Ammon's horn (tissue), 1 donor: ENCODE results near the gene KCNE1.
A peak's percentile ranks its signal among the peaks of the same experiment; 100 is the strongest.
"Not testable (repeated sequence)": the region's sequence is repeated elsewhere in the genome, so short reads cannot be mapped to it uniquely, and the experiment has no call there.

ENCODE experiments used
- DNase-seq: peaks from one replicate; pipeline ENCODE4 v3.0.0-alpha.2; 2016; ENCODE audit warnings: low spot score

The KCNE1 gene

DNA sequence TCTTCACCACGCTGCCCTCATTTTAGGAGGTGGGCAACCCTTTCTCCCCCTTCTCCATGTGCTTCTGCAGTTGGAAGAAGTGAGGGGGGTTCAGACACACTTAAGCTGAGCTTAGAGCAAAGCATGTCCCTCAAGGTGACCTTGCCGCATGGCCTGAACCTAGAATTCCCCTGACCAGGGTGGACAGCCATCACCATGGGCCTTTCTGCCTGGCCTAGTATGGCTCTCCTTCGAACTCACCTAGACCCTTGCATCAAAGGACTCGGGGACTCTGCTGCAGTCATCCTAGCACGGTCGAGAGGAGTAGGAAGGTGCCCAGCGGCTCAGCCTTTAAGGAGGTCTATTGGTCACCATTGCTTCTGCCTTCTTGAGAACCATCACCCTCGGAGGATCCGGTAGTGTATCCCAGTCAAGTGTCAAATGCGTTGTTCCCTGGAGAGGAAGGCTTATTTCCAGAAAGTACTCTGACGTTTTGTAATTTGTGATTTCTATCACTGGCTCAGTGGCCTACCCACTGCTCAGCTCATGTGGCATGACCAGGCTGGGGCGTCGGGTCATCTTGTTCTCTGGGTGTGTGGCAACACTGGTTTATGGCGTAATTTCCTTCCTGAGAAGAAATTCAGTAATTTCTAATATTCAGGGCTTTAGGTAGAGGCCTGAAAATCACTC lies at the start of gene KCNE1:
TSS of gene KCNE1 (minus strand) at position 424 of the 669 bp plus-strand sequence. CDS start 62,576 bp downstream, outside the sequence.
- no peak for DNase-seq

DNA sequence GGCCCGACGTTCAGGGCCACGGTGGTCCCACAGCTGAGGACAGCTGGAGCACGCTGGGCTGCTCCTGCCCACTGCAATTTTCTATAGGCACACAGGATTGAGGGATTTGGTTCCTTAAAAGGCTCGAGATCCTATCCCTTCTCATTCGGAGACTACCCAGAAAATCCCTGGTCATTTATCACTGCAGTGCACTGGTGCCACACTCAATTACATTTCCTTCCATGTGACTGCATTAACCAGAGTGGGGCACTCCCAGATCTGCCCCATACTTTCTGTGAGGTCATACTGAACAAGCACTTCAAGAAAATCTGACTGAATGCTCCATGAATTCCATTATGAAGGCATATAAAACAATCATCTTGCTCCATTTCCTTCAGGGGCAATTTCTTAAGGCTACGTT lies 49.8 kb upstream of the KCNE1 start:
- no peak for DNase-seq

DNA sequence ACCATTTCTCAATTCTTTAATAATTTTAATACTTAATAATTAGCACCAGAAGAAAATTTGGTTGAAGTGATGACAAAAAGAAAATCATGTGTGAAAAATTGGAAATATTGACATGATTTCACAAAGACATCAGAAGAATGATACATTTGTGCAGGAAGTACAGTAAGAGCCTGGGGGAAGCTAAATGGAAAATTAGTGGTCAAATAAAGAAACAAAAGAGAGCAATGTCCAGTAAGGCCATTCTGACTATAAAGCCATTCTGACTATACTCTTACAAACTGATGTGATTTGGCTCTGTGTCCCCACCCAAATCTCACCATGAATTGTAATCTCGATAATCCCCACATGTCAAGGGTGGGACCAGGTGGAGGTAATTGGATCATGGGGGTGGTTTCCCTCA lies 48.6 kb upstream of the KCNE1 start:
- no peak for DNase-seq

DNA sequence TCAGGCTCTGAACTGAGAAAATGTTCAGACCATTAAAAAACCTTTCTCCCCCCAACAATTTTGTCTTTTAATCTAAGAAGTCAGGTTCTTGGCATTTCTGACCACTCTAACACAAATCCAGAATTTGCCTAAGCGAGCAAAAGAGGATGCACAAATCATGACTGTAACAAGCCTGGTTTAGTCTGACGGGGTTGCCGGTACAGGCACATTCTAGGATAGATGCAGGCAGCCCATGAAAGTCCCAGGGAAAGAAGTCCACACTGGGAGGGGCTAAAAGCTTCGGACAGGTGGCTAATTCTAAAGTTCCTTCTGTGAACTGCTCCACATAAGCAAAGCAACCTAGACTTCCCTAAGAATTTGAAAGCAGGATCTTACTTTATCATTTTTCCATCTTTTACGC lies 48.0 kb upstream of the KCNE1 start:
- DNase-seq = no peak

DNA sequence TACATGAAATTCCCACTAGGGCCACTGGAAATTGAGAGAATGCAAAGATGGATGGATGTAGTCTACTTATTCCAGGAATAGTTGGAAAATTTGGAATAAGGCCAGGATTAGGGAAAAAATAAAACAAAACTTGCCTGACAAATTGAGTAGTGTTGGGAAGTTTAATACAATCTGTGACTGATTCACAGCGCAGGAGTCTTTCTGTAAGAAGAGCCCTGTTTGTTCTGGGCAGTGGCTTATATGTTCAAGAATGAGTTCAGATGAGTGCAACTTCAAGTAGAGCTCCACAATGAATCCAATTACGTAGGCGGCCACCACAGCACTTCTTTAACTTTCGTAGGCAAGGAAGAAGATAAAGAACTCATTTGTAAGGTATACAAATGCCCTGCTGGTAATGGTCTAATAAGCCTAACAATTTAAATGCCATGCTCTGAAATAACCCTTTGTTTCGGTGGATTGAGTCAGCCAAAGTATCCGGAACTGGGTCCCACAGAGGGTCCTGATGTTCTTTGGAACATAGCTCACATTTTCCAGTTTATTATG lies 47.1 kb upstream of the KCNE1 start:
- DNase-seq = no peak

DNA sequence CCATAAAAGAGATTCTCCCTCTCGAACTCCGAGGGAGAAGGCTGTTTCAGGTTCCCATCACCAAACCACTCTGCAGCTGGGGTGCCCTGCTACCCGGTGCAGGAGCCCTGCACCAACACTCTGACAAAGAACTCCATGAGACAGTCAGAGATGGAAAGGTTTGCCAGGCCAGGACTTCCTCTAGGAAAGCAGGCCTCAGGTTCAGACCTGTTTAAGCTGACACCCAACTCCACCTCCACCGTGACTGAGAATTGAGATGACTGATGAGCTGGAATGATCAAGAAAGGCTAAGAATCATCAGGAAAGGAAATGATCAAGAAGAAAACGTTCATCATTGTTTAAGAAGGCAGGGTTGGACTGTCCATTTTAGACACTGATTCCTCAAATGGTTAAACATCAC lies 46.2 kb upstream of the KCNE1 start:
- DNase-seq = no peak

DNA sequence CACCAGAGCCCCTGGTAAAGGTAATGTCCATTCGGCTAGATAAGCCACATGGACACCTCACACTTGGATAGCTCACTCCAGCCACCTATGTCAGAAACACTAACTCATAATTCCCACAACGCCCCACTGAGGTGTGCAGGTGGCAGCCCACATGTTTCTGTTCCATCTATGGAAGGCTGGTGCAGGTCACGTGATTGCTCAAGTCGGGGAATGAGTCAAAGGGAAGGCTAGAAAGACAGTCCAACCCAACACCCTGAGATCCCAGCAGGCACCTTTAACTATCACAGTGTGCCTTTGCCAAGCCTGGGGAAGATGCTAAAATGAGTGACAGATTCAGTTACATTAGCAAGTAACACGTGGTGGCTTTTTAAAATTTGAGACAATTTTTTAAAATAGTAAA lies 45.3 kb upstream of the KCNE1 start:
- no peak for DNase-seq

DNA sequence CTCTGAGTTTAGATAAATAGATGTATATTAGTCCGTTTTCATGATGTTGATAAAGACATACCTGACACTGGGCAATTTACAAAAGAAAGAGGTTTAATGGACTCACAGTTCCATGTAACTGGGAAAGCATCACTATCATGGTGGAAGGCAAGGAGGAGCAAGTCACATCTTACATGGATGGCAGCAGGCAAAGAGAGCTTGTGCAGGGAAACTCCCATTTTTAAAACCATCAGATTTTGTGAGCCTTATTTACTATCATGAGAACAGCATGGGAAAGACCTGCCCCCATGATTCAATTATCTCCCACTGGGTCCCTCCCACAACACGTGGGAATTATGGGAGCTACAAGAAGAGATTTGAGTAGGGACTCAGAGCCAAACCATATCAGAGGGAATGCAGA lies 42.7 kb upstream of the KCNE1 start:
- DNase-seq = not testable (repeated sequence)

DNA sequence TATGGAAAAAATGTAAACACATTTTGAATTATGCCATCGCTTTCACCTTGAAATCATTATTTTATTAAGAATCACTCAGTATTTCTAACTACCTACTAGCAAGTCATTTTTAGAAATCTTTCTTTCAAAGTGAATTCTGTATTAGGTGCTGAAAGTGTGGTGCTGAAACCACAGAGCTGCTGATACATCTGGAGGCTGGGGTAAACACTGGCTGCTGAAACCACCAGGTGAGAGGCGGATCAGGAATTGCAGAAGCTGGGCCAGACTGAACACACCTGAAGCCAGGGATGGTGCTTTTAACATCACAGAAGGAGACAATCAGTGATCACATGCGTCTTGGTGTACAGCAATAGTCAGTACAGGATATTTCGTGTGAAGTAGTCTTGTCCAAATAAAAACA lies 42.2 kb upstream of the KCNE1 start:
- DNase-seq = no peak

DNA sequence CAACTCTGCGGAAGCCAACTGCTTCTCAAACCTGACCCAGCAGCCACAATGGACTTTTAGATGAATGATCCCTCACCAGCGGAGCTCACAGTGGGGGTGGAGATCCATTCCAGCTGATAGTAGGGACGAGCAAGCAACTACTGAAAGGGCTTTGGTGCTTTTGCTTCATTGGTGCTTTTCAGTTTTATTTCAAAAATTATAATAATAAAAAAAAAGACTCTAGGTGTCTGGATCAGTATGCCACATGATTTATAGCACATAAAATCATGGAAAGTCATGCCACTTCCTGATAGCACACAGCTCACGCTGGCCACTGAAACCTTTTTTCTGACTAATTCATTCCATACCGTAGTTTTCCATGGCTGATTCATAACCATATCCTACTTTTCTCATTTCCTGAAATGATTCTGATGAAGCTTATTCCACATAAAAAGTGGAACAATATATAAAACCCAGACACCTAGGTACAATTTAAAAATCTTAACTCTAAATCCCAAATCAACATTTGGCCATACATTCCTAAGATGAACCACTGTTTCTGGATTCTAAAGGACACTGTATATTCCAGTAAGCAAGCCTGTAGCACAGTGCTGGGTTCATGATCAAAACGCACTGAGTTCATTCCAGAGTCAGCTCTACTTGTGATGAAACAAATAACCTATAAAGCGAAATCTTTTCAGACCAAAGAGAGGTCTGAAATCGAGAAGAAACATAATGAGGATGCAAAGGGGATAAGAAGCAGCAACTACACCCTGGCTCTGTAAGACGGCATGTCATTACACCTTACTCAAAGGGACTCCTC lies 41.3 kb upstream of the KCNE1 start:
- no peak for DNase-seq

DNA sequence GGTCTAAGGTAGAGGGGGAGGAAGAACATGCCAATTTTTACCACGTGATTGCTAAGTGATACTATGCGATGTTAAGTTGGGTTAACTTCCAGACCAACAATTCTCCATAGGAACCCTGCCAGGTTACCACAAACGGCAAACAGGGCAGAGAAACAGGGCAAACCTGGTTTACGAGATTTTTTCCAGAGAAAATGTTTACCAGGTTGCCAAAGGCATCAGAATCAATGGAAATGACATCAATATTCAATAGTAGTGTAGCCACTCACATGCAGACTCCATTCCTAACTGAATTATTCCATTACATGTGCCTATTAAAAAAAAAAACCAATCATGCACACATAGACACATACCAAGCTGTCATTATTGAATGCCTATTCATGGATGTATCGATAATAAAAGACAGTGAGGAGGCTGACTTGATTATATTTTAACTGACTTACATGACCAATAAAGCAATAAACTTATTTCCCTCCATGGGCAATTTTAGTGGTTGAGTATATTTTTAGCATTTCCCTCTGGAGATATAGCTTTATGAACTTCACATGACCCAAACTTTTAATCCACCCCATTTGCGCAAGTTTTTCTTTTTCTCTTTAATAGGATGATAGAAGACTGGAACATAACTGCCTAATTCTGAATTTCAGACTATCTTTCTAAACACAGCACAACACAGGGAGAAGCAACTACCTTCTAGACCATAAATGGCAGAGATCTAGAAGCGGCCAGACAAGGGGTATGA lies 40.5 kb upstream of the KCNE1 start:
- no peak for DNase-seq

DNA sequence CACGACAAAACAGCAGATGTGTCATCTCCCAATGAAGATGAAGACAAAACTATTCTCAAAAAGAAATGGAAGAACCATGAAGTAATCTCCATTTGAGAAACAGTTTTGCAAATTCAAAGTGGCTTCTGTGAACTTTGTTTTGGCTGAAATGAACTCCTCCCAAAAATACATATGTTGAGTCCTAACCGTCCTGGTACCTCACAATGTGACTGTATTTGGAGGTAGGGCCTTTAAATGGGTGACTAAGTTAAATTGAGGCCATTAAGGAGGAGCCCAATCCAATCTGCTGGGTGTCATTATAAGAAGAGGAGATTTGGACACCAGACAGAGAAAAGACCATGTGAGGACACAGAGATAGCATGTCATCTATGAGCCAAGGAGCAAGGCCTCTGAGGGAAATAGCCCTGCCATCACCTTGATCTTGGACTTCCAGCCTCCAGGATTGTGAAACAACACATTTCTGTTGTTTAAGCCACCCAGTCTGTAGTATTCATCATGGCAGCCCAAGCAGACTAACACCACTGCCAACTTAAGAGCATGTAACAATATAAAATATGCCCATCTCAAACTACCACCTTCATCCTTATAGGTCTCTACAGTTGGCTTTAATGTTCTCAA lies 38.3 kb upstream of the KCNE1 start:
- DNase-seq = no peak

DNA sequence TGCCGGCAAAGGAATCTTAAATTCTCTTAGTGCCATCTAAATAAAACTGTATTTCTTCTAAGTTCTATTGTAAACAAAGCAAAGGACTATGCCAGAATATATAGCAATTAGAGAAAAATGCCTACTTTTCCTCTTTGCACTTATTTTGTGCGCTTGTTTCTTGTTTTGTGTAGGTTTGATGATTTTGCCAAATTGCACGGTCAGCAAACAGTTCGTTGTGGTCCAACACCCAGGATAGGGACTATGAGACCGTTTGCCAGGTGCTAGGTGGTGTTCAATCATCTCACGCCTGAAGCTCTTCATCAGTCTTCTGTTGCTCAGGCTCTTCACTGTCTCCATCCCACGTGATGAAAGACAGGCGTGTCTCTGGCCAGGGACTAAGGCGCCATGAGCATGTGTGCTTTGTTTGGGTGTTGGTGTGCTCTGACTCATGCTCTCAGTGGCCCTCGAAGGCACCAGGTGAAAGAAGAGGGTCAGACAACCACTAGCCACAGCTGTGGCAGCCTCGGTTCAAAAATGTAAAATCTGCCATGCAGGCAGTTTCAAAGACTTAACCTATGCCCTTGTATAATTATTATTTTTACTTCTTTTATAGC lies 36.9 kb upstream of the KCNE1 start:
- DNase-seq = no peak

DNA sequence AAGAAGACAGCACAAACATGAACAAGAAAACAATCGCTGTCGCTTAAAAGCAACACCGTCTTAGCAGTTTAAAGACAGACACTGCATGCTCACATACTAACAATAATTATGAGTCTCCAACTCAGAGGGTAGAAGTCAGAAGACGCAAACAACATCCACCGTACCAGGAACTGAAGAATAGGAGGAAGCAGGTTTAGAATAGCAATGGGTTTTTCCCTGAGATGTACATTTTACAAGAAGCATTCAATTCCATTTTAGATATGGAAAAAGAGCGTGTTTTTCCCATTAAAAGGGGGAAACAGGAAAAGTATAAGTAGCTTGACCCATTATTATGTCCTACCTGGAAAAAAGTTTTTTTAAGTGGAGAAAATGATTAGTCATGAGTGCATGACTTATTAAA lies 34.5 kb upstream of the KCNE1 start:
- DNase-seq = no peak

DNA sequence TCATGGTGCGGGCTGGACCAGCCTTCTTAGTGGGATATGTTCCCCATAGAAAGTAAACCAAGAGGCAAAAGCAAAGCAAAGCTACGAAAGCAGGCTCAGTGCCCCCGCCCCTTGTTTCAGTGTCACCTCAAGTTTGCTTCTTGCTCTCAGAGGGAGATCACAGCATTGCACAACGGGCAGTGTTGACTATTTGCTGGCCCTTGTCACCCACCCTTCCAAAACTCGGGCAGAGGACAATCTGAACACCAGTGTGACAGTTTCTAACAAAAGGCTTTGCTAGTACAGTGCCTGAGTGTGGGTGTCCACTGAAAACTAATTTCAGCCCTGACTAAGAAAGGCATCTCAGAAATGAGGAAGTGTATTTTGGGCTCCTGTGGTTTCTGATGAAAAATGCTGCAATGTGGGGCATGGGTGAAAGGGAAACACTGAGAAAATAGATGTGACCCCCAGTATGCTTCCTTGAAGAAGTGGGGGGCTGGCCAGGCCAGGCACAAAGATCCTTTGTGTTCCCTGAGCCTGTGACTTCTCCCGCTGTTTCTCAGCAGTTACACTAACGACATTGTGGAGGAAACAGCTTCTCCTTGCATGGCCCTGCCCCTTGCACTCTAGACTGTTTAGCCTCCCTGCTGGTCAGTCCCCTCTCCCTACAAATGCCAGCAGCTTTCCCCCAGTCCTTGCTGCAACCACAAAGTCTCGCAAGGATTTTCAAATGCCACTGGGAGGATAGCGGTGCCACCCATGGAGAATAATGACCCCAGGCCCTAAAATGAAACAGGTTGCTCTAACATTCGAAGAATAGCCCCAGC lies 33.3 kb upstream of the KCNE1 start:
- peak; percentile 86 for DNase-seq

DNA sequence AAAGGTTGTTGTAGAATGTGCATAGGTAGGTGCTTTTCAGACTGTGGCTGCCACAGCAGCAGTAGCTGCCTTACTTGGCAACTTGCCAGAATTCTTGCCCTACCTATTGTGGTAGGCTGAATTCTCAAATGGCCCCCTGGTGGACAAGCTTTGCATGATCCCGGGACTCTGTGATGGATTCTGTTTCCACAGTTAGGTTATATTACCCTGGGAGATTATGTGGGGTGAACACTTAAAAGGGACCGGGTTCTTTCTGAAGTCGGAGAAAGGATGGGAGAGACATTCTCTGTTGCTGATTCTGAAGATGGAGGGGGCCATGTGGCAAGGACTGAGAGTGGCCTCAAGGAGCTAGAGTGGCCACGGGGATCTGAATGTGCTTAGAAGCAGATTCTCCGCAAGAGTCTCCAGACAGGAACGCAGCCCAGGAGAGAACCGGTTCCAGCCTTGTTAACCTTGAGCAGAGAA lies 32.1 kb upstream of the KCNE1 start:
- peak; percentile 32 for DNase-seq

DNA sequence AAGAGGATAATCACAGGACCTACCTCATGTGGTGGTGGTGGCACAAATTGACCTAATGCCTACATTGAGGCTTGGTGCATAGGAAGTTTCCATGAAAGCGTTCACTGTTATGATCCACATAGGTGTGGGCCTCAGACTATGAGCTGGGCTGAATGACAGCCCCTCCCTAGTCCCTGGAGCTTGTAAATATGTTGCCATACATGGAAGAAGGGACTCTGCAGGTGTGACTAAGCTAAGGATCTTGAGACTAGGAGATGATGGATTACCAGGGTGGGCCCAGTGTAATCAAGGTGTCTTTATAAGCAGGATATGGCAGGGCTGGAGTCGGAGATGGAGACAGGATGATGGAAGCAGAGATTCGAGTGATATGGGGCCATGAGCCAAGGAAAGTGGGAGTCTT lies 31.0 kb upstream of the KCNE1 start:
- no peak for DNase-seq

DNA sequence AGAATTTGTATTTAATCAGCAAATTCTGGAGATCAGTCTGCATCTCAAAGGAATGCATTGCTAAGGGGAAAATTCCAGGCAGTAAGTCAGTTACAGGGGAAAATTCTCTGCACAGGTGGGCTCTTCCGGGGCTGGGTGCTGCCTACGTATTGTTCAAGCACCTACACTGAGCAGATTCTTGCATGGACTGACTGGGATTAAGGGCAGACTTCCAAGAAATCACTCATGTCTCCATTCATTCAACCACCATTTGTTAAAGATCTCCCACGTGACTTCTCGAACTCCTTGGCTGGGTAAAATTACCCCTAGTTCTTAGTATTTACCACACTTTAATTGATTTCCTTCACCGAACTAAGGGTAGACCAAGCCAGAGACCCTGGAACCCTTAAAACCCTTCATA lies 28.2 kb upstream of the KCNE1 start:
- no peak for DNase-seq

DNA sequence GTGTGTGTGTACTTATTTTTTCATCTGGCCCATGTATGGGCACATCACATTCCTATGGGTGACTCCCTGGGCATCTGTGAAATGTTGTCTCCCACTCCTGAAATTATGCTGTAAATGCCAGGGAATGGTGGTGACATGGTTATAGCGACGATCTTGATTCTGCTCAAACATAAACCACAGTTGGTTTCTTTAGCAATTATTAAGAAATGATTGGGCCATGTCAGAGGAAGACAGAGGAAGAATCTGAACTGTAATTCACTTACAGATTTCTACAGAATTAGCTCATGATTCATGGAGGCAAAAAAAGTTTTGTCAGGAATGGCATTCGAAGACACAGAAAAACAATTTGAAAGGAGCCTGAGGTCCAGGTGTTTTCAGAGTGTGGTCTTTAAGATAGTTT lies 25.8 kb upstream of the KCNE1 start:
- DNase-seq = no peak

DNA sequence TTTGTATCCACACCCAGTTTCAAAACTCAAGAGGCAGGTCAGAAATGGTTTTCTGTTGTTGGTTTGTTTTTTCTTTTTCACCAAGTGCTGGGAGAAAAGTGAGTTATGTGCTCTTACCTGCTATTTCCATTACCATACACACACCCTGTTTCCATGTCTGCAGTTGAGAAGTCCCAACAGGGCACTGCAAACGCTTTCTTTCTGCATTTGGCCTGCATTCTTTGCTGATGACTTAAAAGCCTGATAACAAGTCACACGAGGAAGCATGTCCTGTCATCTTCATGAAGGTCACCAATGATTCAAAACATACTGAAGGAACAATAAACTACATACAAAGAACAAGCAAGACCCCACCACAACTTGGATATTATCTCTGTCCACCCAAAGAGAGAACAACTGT lies 24.8 kb upstream of the KCNE1 start:
- DNase-seq = no peak

DNA sequence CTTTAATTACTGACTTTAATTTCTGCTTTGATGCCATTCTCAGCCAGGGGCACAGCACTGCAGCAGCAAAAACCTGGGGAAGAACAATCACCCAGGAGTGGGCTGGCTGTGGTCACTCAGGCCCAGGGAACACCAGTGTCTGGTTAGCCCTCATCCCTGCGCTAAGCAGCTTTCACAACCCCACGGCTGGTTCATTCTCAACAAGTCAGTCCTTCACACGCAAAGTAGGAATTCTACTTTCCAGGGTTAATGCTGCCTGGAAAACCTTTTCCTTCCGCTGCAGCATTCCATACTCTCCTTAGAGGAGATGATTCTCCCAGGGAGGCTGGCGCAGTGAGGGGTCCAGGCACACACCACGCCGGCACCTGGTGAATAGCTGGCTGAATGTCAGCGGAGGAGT lies 24.3 kb upstream of the KCNE1 start:
- DNase-seq = no peak
